HG03103 (cell line): ENCODE results near the gene HOGA1.

Experiments
- ATAC-seq: cut with Tn5 transposase; IDR thresholded peaks from one replicate; pipeline ENCODE4 v1.9.1; 2021; ENCODE audit warnings: low read depth; ENCODE audit not compliant: unreplicated experiment

The HOGA1 gene

GRCh38 chr10:97577701-97578100 lies 6.5 kb upstream of the HOGA1 start:
- no peak for ATAC-seq

GRCh38 chr10:97578171-97578844 lies 5.9 kb upstream of the HOGA1 start:
- no peak for ATAC-seq

DNA sequence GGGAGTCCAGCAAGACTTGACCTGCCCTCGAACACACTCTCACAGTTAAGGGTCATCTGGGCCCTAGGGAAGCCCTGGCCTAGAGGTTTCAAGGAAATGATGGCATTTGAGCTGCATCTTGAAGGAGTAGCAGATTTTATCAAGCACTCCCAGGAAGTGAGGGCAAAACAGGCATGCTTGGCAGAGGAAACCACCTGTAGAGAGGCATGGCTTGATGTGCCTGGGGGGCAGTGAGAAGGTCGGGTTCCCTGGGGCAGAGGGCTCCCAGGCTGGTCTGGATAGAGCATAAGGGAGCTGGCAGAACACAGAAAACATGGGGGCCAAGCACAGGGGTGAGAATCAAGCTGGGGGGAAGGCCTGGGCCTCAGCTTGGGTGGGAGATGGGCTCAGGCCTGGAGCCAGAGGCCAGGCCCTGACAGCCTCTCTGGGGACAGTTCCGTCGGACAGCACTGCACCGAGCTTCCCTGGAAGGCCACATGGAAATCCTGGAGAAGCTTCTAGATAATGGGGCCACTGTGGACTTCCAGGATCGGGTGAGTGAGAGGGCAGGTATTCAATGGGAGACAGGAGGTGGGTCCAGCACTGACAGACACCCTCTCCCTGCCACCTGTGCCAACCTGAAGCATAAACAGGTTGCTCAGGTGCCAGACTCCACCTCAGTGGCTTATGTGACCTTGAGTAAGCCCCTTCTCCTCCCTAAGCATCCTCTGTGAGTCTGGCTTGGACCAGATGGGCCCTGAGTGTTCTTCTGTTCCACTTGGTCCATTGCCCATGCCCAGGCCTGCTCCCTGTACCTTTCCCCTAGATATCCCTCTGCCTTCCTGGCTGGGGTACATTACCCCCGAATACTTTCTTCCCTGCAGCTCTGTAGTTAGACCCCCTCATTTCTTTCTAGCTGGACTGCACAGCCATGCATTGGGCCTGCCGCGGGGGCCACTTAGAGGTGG lies 3.5 kb upstream of the HOGA1 start:
- ATAC-seq, result no peak

DNA sequence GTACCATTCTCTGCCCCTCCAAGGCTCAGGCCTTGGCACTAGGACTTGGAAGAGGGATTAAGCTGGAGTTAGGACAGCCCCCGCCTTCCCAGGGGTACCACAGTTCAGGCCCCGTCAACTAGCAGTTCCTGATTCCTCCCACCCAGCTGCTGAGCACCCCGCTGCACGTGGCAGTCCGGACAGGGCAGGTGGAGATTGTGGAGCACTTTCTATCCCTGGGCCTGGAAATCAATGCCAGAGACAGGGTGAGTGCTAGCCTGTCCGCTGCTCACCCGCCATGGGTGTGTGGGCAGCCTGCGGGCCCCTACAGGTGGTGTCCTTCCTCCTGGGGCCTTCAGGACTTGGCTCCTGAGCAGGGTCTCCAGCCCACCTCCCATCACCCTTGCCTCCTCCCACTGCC lies 2.0 kb upstream of the HOGA1 start:
- no peak for ATAC-seq

DNA sequence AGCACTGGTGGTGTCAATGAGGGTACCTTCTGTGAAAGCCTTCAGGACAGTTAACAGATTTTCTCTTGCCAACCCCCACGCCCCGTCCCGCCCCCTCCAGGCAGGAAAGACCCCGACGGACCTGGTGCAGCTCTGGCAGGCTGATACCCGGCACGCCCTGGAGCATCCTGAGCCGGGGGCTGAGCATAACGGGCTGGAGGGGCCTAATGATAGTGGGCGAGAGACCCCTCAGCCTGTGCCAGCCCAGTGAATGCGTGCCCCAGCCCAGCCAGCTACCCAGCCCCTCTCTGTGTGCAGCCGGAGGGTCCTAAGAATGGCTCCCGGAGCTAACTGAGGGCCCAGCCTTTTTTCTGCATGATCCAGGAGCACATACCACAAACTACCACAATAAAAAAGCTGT lies 713 bp upstream of the HOGA1 start:
- no peak for ATAC-seq

DNA sequence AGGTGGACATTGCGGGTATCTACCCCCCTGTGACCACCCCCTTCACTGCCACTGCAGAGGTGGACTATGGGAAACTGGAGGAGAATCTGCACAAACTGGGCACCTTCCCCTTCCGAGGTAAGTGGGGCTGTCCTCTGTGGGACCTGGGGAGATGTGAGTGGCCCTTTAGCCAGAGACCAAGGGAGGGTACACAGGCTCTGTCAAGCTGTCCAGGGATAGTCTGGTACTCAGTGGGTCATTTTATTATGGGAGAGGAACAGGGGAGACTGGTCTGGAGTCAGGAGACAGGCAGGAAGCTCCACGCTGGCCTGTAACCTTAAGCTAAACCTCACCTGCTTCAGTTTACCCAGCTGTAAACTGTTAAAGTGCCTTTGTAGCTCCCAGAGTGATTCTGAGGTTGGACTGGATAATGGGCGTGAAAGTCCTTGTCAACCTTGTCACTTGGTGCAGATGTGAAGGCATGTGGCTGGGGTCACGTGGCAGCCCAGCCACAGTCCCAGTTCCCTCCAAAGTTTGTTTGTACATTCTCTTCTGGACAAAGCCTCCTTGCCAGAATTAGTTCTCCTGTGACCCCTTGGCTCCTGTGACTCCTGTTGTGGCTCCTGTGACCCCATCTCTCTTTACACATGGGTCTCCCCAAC lies 729 bp downstream of the HOGA1 start:
- ATAC-seq, result no peak

- ATAC-seq, result no peak
Measured at GRCh38 chr10:97585439-97585811, 1.2 kb downstream of the HOGA1 start.

DNA sequence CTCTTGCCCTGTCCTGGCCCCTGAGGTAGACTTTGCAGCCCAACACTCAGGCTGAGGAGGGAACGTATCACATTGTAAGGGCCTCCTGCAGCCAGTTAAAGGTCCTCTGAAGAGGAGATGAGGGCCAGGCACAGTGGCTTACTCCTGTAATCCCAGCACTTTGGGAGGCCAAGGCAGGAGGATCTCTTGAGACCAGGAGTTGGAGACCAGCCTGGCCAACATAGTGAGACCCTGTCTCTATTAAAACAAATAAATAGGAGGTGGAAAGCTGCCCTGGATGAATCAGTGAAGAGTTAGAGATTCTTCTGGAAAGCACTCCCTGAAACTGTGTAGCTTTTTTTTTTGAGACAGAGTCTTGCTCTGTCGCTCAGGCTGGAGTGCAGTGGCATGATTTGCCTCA lies 3.0 kb downstream of the HOGA1 start:
- ATAC-seq, result no peak

DNA sequence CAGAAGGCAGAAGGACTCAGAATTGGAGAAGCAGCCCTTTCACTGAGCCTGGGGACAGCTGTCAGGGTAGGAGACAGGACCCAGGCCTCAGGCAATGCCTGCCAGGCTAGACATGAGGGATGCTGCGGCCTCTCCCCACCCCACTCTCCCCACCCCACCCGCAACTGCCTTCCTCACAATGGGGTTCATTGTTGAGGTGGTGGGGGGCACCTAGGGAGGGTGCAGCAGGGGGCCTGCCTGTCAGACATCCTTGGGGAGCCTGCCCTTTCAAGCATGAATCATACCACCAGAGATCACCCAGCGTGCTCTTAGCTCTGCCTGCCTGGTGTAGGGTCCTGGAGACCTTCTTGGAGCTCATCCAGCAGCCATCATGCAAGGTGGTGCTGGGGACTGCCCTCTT lies 5.3 kb downstream of the HOGA1 start, which contains the start of gene C10orf62:
Gene C10orf62, plus strand, starts transcription at position 243 of the 400 bp plus-strand sequence. CDS start 177 bp downstream, outside the sequence.
- no peak for ATAC-seq

DNA sequence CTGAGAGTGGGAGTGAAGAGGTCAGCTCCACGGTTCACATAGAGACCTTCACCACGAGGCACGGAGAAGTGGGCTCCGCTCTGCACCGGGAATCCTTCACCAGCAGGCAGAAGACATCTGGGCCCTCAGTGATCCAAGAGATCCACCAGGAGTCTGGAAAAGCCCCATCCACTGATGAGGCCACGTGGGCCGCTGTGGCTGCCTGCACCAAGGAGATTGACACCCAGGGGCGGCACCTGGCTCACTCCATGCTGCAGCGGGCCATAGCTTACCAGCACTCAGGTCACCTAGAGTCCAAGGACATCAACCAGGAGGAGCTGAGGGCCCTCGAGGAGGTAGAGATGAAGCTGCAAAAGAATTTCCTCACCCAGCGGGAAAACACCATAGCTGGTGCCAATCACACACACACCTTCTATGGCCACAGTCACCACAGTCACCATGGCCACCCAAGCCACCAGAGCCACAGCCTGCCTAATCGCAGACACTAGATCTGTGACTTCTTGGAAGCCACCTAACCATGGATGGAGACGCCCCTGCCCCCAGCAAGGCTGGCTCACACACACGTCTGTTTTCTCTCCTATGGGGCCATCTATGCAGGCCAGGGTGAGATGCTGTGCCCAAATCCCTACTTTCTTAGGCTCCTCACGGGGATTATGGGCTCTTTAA lies 6.0 kb downstream of the HOGA1 start:
- ATAC-seq, result no peak

GRCh38 chr10:97590748-97591495 lies 6.7 kb downstream of the HOGA1 start:
- ATAC-seq, result no peak

DNA sequence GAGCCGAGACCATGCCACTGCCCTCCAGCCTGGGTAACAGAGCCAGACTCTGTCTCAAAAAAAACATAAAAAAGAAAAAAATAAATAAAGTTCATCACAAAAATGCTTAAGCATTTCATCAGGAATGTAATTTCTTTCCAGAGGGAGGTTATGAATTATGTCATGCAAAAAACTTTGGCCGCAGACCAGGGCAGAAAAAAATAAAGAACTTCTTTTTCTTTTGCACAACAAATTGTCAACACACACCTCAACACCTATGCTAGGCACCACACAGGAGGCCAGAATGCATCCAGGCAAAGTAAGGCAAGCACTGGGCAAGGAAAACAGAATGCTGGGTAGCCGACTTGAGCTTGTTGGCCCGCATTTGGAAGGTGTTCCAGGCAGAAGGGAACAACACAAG lies 9.2 kb downstream of the HOGA1 start:
- no peak for ATAC-seq

- ATAC-seq, result no peak
Measured at GRCh38 chr10:97596101-97597082, 12.2 kb downstream of the HOGA1 start.

GRCh38 chr10:97597778-97598177 lies 13.6 kb downstream of the HOGA1 start:
- no peak for ATAC-seq

GRCh38 chr10:97598407-97599271 lies 14.4 kb downstream of the HOGA1 start:
- no peak for ATAC-seq

GRCh38 chr10:97599272-97599619 lies 15.1 kb downstream of the HOGA1 start:
- ATAC-seq, result no peak

- ATAC-seq, result no peak
Measured at GRCh38 chr10:97600616-97601015, 16.4 kb downstream of the HOGA1 start.
